Cortex of kidney (tissue), 1 donor: ENCODE data around the gene NT5E.
"Not testable (repeated sequence)": the region's sequence is repeated elsewhere in the genome, so short reads cannot be mapped to it uniquely, and the experiment has no call there.

ENCODE experiments used
- DNase-seq: peaks from one replicate; lab custom pipeline; 2025; lab: John Stamatoyannopoulos, UW

The NT5E gene

GRCh38 chr6:85493389-85493788 is 43.5 kb downstream of the NT5E start:
- no peak for DNase-seq

- no peak for DNase-seq
Observed at GRCh38 chr6:85494547-85495536, 45.0 kb downstream of the NT5E start.

- DNase-seq: no peak
Observed at GRCh38 chr6:85496009-85496579, 46.2 kb downstream of the NT5E start.

- DNase-seq: no peak
Observed at GRCh38 chr6:85496856-85497255, 47.0 kb downstream of the NT5E start.

- no peak for DNase-seq
Observed at GRCh38 chr6:85498596-85499258, 48.8 kb downstream of the NT5E start.

- DNase-seq: no peak
Observed at GRCh38 chr6:85506441-85507093, 56.7 kb downstream of the NT5E start.

GRCh38 chr6:85516168-85516567 is 66.3 kb downstream of the NT5E start:
- no peak for DNase-seq

GRCh38 chr6:85524281-85524680 is 74.4 kb downstream of the NT5E start:
- DNase-seq: not testable (repeated sequence)

- DNase-seq: no peak
Observed at GRCh38 chr6:85537055-85537494, 87.2 kb downstream of the NT5E start.

- no peak for DNase-seq
Observed at GRCh38 chr6:85544776-85545175, 94.9 kb downstream of the NT5E start.
